GM12878 (cell line): ENCODE measurements around the gene RGL1. TPM values are rescaled to one million over a fixed set of nuclear protein-coding genes. Genes with fewer than 3 reads are reported as not detected.

Source experiments
- ATF7 ChIP-seq: fragments of 450-650 bp; IDR thresholded peaks from 2 replicates; pipeline ENCODE4 v1.6.1; 2016; ENCODE audit warnings: low read depth, mild to moderate bottlenecking
- BHLHE40 ChIP-seq, 2 experiments: fragments of 450-650 bp in 1 of 2; IDR thresholded peaks; 2 replicates each; pipeline ENCODE4 v1.6.1; 2011 to 2017; ENCODE audit warnings: low read depth in 2 of 2, borderline replicate concordance in 1 of 2, improper control_type of control experiment in 1 of 2, low read length in 1 of 2, mild to moderate bottlenecking in 1 of 2
- EED ChIP-seq: sonication (generic); IDR thresholded peaks from 2 replicates; pipeline ENCODE4 v1.6.1; 2016; ENCODE audit warnings: antibody characterized with exemption, low read depth
- EGR1 ChIP-seq, 2 experiments: IDR thresholded peaks; 1 replicate in 1 of 2; 2 replicates in 1 of 2; pipeline ENCODE4 v1.6.1; 2011 to 2012; ENCODE audit warnings: low read depth in 2 of 2, low read length in 2 of 2, borderline replicate concordance in 1 of 2, mild to moderate bottlenecking in 1 of 2, moderate library complexity in 1 of 2
- ETV6 ChIP-seq, 2 experiments: fragments of 450-650 bp in 1 of 2; IDR thresholded peaks in 1 of 2; conservative IDR thresholded peaks in 1 of 2; 2 replicates each; pipeline ENCODE4 v1.6.1; 2014; ENCODE audit warnings: antibody characterized with exemption in 1 of 2, borderline replicate concordance in 1 of 2, low read depth in 1 of 2, mild to moderate bottlenecking in 1 of 2, moderate library complexity in 1 of 2
- GATAD2B ChIP-seq: fragments of 450-650 bp; conservative IDR thresholded peaks from 2 replicates; pipeline ENCODE4 v1.6.1; 2017; ENCODE audit warnings: low read depth, mild to moderate bottlenecking, moderate library complexity
- NFIC ChIP-seq: IDR thresholded peaks from 2 replicates; pipeline ENCODE4 v1.6.1; 2012; ENCODE audit warnings: low read depth, mild to moderate bottlenecking, inconsistent platforms, low read length, moderate library complexity
- RAD21 ChIP-seq: IDR thresholded peaks from 2 replicates; pipeline ENCODE4 v1.6.1; 2011; ENCODE audit warnings: mild to moderate bottlenecking, low read depth, low read length, moderate library complexity; ENCODE audit not compliant: insufficient read depth
- RAD51 ChIP-seq: fragments of 450-650 bp; IDR thresholded peaks from 2 replicates; pipeline ENCODE4 v1.6.1; 2016; ENCODE audit warnings: moderate library complexity, mild to moderate bottlenecking, inconsistent platforms
- SUZ12 ChIP-seq: fragments of 200-600 bp; sonication (generic); IDR thresholded peaks from one replicate; pipeline ENCODE4 v1.6.1; 2018; ENCODE audit warnings: antibody characterized with exemption, mild to moderate bottlenecking; ENCODE audit not compliant: unreplicated experiment
- TCF12 ChIP-seq: IDR thresholded peaks from 2 replicates; pipeline ENCODE4 v1.6.1; 2011; ENCODE audit warnings: low read depth, mild to moderate bottlenecking, low read length
- TCF3 ChIP-seq: IDR thresholded peaks from 2 replicates; pipeline ENCODE4 v1.6.1; 2012; ENCODE audit warnings: low read depth, mild to moderate bottlenecking, low read length, borderline replicate concordance; ENCODE audit not compliant: insufficient read depth
- polyA plus RNA-seq, 11 experiments: library from polyadenylated mRNA; depleted of rRNA in 4 of 11; unstranded in 6 of 11; stranded (reverse) in 5 of 11; fragments of >200 nt; fragmentation: Nextera tagmentation in 4 of 11; fragmentation: Illumina TruSeq in 1 of 11; extraction: Ambion mirVana in 4 of 11; extraction: Trizol in 1 of 11; gene quantifications; 1 replicate in 1 of 11; 2 replicates in 10 of 11; pipeline versions ENCODE4 v1.2.1 to v1.2.3, GENCODE V29; 2011 to 2016; ENCODE audit warnings: inconsistent platforms in 2 of 11, missing spikeins in 2 of 11, low read depth in 1 of 11
- total RNA-seq, 4 experiments: library from RNA; depleted of rRNA in 3 of 4; stranded (reverse); fragments of >200 nt in 3 of 4; fragmentation: Illumina TruSeq in 1 of 4; extraction: Trizol in 1 of 4; gene quantifications; 2 replicates each; pipeline versions ENCODE4 v1.2.1 to v1.2.3, GENCODE V29; 2013 to 2021
- TF ChIP-seq, protein P1 (sequence below): fragments of 450-650 bp; IDR thresholded peaks from 2 replicates; pipeline ENCODE4 v1.6.1; 2018; ENCODE audit warnings: mild to moderate bottlenecking, low read depth, moderate library complexity; ENCODE audit not compliant: partially characterized antibody
- TF ChIP-seq, protein P2 (sequence below): fragments of 450-650 bp; IDR thresholded peaks from 2 replicates; pipeline ENCODE4 v1.6.1; 2016; ENCODE audit warnings: mild to moderate bottlenecking, moderate library complexity, borderline replicate concordance
- TF ChIP-seq, protein P3 (sequence below), 3 experiments: IDR thresholded peaks in 2 of 3; conservative IDR thresholded peaks in 1 of 3; 2 replicates each; pipeline ENCODE4 v1.5.1; 2011; ENCODE audit warnings: low read depth in 3 of 3, low read length in 3 of 3, mild to moderate bottlenecking in 3 of 3, control low read depth in 2 of 3, moderate library complexity in 2 of 3, inconsistent platforms in 1 of 3, mixed read lengths in 1 of 3; ENCODE audit not compliant: control insufficient read depth in 2 of 3, insufficient read depth in 1 of 3; ENCODE audit errors: extremely low read depth in 1 of 3

Gene RGL1
- total and polyA plus RNA-seq, 10 of the 15 experiments (the other 5 are each of a cell fraction or from before 2014, with no cell fraction given) = 8.1 to 25.0 (median 19.0) TPM

DNA sequence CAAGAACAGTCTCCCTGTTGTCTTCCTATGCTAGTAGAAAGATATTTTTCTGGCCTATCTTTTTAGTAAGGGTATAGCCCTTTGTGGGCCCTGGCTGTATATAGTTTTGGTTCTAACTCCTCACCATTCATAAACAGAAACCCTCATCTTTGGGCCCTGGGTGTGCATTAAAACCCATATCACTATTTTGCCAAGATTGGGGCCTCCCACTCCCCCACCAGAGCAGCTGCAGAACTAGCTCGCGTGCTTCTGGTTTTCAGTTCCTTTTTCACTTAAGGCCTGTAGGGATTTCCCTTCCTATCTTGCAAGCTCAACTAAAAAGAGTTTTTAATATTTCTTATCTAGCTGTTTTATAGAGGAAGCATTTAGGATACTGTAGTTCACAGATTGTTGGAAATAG, 106.4 kb downstream of the RGL1 start (continued):
- TF ChIP-seq, protein P1, sequence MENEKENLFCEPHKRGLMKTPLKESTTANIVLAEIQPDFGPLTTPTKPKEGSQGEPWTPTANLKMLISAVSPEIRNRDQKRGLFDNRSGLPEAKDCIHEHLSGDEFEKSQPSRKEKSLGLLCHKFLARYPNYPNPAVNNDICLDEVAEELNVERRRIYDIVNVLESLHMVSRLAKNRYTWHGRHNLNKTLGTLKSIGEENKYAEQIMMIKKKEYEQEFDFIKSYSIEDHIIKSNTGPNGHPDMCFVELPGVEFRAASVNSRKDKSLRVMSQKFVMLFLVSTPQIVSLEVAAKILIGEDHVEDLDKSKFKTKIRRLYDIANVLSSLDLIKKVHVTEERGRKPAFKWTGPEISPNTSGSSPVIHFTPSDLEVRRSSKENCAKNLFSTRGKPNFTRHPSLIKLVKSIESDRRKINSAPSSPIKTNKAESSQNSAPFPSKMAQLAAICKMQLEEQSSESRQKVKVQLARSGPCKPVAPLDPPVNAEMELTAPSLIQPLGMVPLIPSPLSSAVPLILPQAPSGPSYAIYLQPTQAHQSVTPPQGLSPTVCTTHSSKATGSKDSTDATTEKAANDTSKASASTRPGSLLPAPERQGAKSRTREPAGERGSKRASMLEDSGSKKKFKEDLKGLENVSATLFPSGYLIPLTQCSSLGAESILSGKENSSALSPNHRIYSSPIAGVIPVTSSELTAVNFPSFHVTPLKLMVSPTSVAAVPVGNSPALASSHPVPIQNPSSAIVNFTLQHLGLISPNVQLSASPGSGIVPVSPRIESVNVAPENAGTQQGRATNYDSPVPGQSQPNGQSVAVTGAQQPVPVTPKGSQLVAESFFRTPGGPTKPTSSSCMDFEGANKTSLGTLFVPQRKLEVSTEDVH = no peak
- TF ChIP-seq ATF7 (peak; percentile 75), EGR1 (IDR thresholded peaks at IDR 0.05; ENCODE audit: borderline replicate concordance in 1 of 2, low read depth in 2 of 2, low read length in 2 of 2) (peak in 1 of 2 experiments; percentile 76; a peak in 2 of 3 replicates), BHLHE40 (IDR thresholded peaks at IDR 0.05; ENCODE audit: borderline replicate concordance in 1 of 2, low read depth in 2 of 2, low read length in 1 of 2) (peak; percentile 98 to 99), RAD21 (peak; percentile 34; the same call in 1 of the 2 replicates), GATAD2B (peak; percentile 52; the same call in 1 of the 2 replicates), SUZ12 (no peak), RAD51 (peak; percentile 49; the same call in 1 of the 2 replicates), EED (peak; percentile 92), TCF3 (peak; percentile 100), TCF12 (peak; percentile 100), NFIC (peak; percentile 99), ETV6 (conservative IDR thresholded peaks at IDR 0.05 in 1 of 2, IDR thresholded peaks at IDR 0.05 in 1 of 2; ENCODE audit: borderline replicate concordance in 1 of 2, low read depth in 1 of 2) (peak in 1 of 2 experiments; percentile 66; a peak in 1 of 4 replicates)
- TF ChIP-seq, protein P2, sequence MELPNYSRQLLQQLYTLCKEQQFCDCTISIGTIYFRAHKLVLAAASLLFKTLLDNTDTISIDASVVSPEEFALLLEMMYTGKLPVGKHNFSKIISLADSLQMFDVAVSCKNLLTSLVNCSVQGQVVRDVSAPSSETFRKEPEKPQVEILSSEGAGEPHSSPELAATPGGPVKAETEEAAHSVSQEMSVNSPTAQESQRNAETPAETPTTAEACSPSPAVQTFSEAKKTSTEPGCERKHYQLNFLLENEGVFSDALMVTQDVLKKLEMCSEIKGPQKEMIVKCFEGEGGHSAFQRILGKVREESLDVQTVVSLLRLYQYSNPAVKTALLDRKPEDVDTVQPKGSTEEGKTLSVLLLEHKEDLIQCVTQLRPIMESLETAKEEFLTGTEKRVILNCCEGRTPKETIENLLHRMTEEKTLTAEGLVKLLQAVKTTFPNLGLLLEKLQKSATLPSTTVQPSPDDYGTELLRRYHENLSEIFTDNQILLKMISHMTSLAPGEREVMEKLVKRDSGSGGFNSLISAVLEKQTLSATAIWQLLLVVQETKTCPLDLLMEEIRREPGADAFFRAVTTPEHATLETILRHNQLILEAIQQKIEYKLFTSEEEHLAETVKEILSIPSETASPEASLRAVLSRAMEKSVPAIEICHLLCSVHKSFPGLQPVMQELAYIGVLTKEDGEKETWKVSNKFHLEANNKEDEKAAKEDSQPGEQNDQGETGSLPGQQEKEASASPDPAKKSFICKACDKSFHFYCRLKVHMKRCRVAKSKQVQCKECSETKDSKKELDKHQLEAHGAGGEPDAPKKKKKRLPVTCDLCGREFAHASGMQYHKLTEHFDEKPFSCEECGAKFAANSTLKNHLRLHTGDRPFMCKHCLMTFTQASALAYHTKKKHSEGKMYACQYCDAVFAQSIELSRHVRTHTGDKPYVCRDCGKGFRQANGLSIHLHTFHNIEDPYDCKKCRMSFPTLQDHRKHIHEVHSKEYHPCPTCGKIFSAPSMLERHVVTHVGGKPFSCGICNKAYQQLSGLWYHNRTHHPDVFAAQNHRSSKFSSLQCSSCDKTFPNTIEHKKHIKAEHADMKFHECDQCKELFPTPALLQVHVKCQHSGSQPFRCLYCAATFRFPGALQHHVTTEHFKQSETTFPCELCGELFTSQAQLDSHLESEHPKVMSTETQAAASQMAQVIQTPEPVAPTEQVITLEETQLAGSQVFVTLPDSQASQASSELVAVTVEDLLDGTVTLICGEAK = no peak
- TF ChIP-seq, protein P3, sequence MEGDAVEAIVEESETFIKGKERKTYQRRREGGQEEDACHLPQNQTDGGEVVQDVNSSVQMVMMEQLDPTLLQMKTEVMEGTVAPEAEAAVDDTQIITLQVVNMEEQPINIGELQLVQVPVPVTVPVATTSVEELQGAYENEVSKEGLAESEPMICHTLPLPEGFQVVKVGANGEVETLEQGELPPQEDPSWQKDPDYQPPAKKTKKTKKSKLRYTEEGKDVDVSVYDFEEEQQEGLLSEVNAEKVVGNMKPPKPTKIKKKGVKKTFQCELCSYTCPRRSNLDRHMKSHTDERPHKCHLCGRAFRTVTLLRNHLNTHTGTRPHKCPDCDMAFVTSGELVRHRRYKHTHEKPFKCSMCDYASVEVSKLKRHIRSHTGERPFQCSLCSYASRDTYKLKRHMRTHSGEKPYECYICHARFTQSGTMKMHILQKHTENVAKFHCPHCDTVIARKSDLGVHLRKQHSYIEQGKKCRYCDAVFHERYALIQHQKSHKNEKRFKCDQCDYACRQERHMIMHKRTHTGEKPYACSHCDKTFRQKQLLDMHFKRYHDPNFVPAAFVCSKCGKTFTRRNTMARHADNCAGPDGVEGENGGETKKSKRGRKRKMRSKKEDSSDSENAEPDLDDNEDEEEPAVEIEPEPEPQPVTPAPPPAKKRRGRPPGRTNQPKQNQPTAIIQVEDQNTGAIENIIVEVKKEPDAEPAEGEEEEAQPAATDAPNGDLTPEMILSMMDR (IDR thresholded peaks at IDR 0.05 in 2 of 3, conservative IDR thresholded peaks at IDR 0.05 in 1 of 3; ENCODE audit: control insufficient read depth in 2 of 3, extremely low read depth in 1 of 3, insufficient read depth in 1 of 3, low read depth in 3 of 3, low read length in 3 of 3) = no peak
